ENCODE data around the gene PCCA. TPM values are rescaled to one million over a fixed set of nuclear protein-coding genes. Genes with fewer than 3 reads are reported as not detected.

PCCA gene
- total RNA-seq, 1 donor from 2014 or later = 229 TPM

DNA sequence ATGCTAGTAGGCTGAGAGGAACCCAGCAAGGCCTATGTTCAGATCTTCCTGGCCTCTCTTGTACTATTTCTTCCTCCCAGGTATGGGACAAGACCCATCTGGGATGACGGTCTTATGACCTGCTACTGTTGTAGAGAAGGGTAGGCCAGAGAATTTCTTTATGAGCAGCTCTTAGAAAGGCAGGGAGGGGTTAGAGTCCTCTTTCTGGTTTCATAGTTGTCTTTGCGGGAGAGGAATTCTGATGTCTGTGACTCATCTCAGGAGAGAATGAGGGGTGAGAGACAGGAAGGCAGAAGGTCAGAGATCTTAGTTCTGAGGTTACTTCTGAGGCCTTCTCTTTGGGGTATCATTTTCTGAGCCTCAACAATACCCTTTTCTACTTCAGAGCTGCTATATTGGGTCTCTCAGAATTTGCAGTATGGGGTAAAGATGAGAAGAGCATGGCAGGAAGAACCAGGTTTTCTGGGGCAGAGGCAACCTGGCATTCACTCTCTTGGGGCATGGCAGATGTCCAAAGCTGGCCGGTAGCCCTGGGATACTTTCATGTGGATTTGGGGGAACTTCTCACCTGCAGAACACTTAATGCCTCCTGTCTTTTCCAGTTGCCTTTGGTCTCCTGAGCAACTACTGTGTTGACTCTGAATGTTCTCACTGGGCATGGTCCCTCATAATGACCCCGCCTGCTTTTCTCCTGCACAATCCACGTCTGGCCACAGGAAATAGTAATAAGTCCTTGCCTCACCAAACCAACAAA lies 345.3 kb downstream of the PCCA start:
- peaks cover 0 to 3% (median 0%) of the 10 kb centered on the region in 3 donors for H3K36me3 ChIP-seq (ENCODE audit: control insufficient read depth in 3 of 3, insufficient read depth in 3 of 3, low read length in 3 of 3)
- no peaks in the 10 kb centered on the region for H3K9me3 ChIP-seq (ENCODE audit: control insufficient read depth in 3 of 3, low read length in 3 of 3)
- no peak overlapping the region for H3K9ac ChIP-seq (ENCODE audit: low read depth in 1 of 3, low read length in 3 of 3)
- H3K4me1 ChIP-seq (ENCODE audit: control insufficient read depth in 3 of 3, insufficient read depth in 3 of 3, low read length in 3 of 3) = no peaks in the 10 kb centered on the region
- H3K27me3 ChIP-seq (ENCODE audit: control insufficient read depth in 3 of 3, insufficient read depth in 3 of 3, low read length in 3 of 3) = no peaks in the 10 kb centered on the region
- H3K27ac ChIP-seq (ENCODE audit: low read depth, low read length) = no peak overlapping the region
- no peak overlapping the region for H3K4me3 ChIP-seq (ENCODE audit: low read length in 3 of 3)

DNA sequence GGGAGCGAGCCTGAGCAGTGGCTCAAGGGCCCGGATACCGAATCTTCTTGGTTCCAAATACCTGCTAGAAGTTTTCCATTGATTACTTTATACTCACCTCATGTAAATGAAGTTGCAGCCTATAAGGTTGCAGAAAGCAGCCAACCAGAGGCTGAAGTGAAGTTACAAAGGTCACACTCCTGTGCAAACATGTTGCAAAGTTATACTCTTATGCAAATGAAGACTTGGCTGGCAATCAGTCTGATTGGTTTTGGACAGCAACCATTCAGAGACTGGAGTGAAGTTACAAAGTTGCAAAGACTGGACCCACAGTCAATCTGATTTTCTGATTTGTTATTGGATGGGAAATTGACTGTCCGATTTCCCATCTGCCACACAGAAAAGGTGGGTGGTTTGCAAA lies 347.2 kb downstream of the PCCA start:
- Histone ChIP-seq H3K4me1 (ENCODE audit: control insufficient read depth in 3 of 3, insufficient read depth in 3 of 3, low read length in 3 of 3) (no peaks in the 10 kb centered on the region), H3K27me3 (ENCODE audit: control insufficient read depth in 3 of 3, insufficient read depth in 3 of 3, low read length in 3 of 3) (no peaks in the 10 kb centered on the region), H3K27ac (ENCODE audit: low read depth, low read length) (no peak overlapping the region), H3K36me3 (ENCODE audit: control insufficient read depth in 3 of 3, insufficient read depth in 3 of 3, low read length in 3 of 3) (peaks cover 0 to 3% (median 0%) of the 10 kb centered on the region in 3 donors), H3K4me3 (ENCODE audit: low read length in 3 of 3) (no peak overlapping the region), H3K9ac (ENCODE audit: low read depth in 1 of 3, low read length in 3 of 3) (no peak overlapping the region), H3K9me3 (ENCODE audit: control insufficient read depth in 3 of 3, low read length in 3 of 3) (no peaks in the 10 kb centered on the region)

DNA sequence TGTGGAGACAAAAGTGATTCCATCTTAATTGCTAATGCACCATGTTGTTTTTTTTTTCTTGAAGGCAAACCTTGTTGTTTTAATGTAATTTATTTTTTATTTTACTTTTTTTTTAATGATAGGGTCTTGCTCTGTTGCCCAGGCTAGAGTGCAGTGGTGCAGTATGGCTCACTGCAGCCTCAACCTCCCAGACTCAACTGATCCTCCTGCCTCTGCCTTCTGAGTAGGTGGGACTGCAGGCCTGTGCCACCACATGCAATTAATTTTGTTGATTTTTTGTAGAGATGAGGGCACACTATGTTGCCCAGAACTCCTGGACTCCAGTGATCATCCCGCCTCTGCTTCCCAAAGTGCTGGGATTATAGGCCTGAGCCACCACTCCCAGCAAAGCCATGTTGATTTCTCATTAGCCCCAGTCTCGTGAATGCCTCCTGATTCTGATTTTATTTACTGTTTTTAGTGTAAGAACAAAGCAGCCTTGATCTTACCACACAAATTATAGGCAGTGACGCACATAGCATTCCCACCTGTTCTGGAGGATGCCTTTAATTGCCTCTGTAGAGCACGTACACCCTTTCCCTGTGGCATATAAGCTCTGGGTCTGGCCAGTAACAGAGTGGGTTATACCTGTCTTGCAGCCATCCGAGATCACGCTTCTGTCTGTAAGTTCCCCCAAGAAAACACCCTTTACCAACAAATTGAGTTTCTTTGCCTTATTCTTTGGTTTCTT lies 349.3 kb downstream of the PCCA start:
- Histone ChIP-seq H3K9ac (ENCODE audit: low read depth in 1 of 3, low read length in 3 of 3) (no peak overlapping the region), H3K4me3 (ENCODE audit: low read length in 3 of 3) (no peak overlapping the region), H3K27ac (ENCODE audit: low read depth, low read length) (no peak overlapping the region), H3K4me1 (ENCODE audit: control insufficient read depth in 3 of 3, insufficient read depth in 3 of 3, low read length in 3 of 3) (no peaks in the 10 kb centered on the region), H3K9me3 (ENCODE audit: control insufficient read depth in 3 of 3, low read length in 3 of 3) (no peaks in the 10 kb centered on the region), H3K27me3 (ENCODE audit: control insufficient read depth in 3 of 3, insufficient read depth in 3 of 3, low read length in 3 of 3) (no peaks in the 10 kb centered on the region), H3K36me3 (ENCODE audit: control insufficient read depth in 3 of 3, insufficient read depth in 3 of 3, low read length in 3 of 3) (peaks cover 0 to 3% (median 0%) of the 10 kb centered on the region in 3 donors)

DNA sequence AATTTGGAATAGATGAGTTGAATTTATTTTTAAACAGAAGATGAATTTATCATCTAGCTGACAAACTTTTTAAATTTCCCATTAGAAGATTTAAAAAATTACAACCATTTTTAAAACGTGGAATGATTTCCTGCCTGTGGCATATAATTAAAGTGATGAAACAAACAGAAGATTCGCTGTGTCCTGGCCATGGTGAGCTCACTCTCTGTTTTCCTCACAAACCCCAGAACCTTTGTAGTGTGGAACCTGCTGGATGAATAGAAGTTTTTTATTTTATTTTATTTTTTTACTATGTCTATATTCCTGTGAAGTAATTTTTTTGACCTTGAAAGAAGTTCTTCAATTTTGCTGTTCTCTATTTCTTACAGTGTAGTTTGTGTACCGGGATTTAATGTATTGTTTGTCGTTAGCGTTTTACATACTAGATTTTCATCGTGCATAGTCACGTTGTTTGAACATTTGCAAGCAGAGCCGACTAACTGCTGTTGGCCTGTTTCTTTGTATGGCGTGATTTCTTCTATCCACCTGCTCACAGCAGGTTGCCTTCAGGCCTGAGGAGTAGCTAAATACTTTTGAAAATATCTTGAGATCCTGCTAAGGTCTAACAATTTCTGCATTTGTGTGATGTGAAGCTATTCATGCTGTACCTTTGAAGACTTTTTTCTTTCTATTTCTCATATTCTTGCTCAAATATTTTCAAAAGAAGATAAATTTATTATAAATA lies 350.5 kb downstream of the PCCA start:
- H3K36me3 ChIP-seq (ENCODE audit: control insufficient read depth in 3 of 3, insufficient read depth in 3 of 3, low read length in 3 of 3) = peaks cover 0 to 3% (median 0%) of the 10 kb centered on the region in 3 donors
- H3K27me3 ChIP-seq (ENCODE audit: control insufficient read depth in 3 of 3, insufficient read depth in 3 of 3, low read length in 3 of 3) = no peaks in the 10 kb centered on the region
- no peaks in the 10 kb centered on the region for H3K9me3 ChIP-seq (ENCODE audit: control insufficient read depth in 3 of 3, low read length in 3 of 3)
- no peaks in the 10 kb centered on the region for H3K4me1 ChIP-seq (ENCODE audit: control insufficient read depth in 3 of 3, insufficient read depth in 3 of 3, low read length in 3 of 3)
- no peak overlapping the region for H3K27ac ChIP-seq (ENCODE audit: low read depth, low read length)
- H3K4me3 ChIP-seq (ENCODE audit: low read length in 3 of 3) = no peak overlapping the region
- H3K9ac ChIP-seq (ENCODE audit: low read depth in 1 of 3, low read length in 3 of 3) = no peak overlapping the region

DNA sequence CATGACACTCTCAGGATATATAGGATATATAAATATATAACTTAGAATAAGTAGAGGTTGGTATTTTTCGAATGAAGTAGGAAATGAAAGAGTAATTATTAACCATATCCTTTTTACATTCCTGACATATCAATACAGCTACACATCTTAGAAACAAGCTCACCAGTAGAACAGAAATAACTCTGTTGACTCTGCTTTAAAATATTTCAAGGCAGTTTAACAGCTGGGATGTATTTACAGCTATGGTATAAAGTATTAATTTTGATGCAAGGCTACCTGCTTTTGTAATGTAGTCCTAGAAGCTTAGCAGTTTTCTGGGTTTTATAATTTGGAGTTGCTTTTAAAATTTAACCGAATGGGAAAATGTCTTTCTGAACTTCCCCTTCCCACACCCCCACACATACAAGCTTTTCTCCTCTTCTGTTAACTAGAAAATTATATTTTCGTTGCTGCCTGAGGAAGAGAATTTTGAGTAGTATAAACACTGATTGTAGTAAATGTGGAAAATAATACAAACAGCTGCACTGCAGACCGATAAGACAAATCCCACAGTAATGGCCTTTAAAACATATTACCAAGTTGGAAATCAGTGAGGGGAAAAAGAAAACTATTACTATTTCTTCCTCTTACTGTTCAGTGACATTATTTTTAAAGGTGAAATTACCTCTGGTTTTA lies 352.0 kb downstream of the PCCA start:
- Histone ChIP-seq H3K27me3 (ENCODE audit: control insufficient read depth in 3 of 3, insufficient read depth in 3 of 3, low read length in 3 of 3) (no peaks in the 10 kb centered on the region), H3K9me3 (ENCODE audit: control insufficient read depth in 3 of 3, low read length in 3 of 3) (no peaks in the 10 kb centered on the region), H3K4me1 (ENCODE audit: control insufficient read depth in 3 of 3, insufficient read depth in 3 of 3, low read length in 3 of 3) (no peaks in the 10 kb centered on the region), H3K36me3 (ENCODE audit: control insufficient read depth in 3 of 3, insufficient read depth in 3 of 3, low read length in 3 of 3) (peaks cover 0 to 3% (median 0%) of the 10 kb centered on the region in 3 donors), H3K27ac (ENCODE audit: low read depth, low read length) (no peak overlapping the region), H3K4me3 (ENCODE audit: low read length in 3 of 3) (no peak overlapping the region), H3K9ac (ENCODE audit: low read depth in 1 of 3, low read length in 3 of 3) (no peak overlapping the region)

DNA sequence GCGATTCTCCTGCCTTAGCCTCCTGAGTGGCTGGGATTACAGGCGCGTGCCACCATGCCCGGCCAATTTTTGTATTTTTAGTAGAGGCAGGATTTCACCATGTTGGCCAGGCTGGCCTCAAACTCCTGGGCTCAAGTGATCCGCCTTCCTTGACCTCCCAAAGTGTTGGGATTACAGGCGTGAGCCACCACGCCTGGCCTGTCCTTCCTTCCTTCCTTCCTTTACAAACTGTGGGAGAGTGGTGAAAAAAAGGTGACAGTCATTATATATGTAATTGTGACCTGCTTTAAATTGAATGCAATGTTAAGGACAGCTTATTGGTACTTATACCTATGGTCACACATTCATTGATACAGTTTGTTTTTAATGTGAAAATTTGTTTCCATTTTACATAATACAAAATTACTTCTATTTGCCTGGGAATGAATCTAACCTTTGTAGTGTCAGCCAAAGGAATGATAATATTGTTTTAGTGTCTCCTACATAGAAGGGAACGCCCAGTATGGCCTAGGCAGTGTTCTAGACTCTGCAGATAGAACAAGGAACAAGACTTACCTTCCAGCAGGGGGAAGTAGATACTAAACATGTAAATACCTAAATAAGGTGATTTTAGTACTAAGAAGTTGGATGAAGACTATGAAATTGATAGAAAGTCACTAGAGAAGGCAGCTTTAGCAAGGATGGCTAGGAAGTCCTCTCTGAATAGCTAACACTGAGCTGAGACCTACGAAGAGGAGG lies 353.4 kb downstream of the PCCA start:
- H3K4me1 ChIP-seq (ENCODE audit: control insufficient read depth in 3 of 3, insufficient read depth in 3 of 3, low read length in 3 of 3) = no peaks in the 10 kb centered on the region

DNA sequence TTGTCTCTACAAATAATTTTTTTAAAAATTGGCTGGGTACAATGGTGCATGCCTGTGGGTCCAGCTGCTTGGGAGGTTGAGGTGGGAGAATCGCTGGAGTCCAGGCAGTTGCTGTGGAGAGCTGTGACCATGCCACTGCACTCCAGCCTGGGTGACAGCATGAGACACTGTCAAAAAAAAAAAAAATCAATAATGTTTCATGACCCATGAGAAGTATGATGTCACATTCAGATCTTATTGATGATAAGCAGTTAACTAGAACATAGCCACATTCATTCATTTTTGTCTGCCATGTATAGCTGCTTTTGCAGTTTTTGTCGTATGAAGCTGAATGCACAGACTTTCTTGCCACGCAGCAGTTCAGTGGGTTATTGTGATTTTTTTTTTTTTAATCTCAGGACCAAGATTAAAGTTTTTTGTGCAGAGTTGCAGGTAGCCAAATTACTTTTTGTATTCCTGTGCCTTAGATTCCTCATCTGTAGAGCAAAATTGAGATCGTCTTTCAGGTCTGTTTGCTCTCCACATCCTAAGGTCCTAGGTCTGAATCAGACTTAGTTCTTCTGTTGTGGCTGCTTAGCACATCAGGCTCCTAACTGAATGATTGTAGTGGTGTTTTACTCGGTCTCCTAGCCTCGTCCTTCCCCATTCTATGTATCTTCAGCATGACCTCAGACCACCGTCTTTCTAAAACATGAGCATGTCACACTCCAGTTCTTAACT lies 354.5 kb downstream of the PCCA start:
- peaks cover 0 to under 1% (median 0%) of the 10 kb centered on the region in 3 donors for H3K36me3 ChIP-seq (ENCODE audit: control insufficient read depth in 3 of 3, insufficient read depth in 3 of 3, low read length in 3 of 3)
- H3K4me1 ChIP-seq (ENCODE audit: control insufficient read depth in 3 of 3, insufficient read depth in 3 of 3, low read length in 3 of 3) = no peaks in the 10 kb centered on the region
- H3K9me3 ChIP-seq (ENCODE audit: control insufficient read depth in 3 of 3, low read length in 3 of 3) = no peaks in the 10 kb centered on the region
- no peak overlapping the region for H3K9ac ChIP-seq (ENCODE audit: low read depth in 1 of 3, low read length in 3 of 3)
- H3K4me3 ChIP-seq (ENCODE audit: low read length in 3 of 3) = no peak overlapping the region
- H3K27me3 ChIP-seq (ENCODE audit: control insufficient read depth in 3 of 3, insufficient read depth in 3 of 3, low read length in 3 of 3) = no peaks in the 10 kb centered on the region
- H3K27ac ChIP-seq (ENCODE audit: low read depth, low read length) = no peak overlapping the region

More for the DNA sequence above, 353.4 kb downstream of the PCCA start:
- Histone ChIP-seq H3K4me3 (ENCODE audit: low read length in 3 of 3) (no peak overlapping the region), H3K36me3 (ENCODE audit: control insufficient read depth in 3 of 3, insufficient read depth in 3 of 3, low read length in 3 of 3) (peaks cover 0 to 3% (median 0%) of the 10 kb centered on the region in 3 donors), H3K27ac (ENCODE audit: low read depth, low read length) (no peak overlapping the region), H3K9me3 (ENCODE audit: control insufficient read depth in 3 of 3, low read length in 3 of 3) (no peaks in the 10 kb centered on the region), H3K9ac (ENCODE audit: low read depth in 1 of 3, low read length in 3 of 3) (no peak overlapping the region), H3K27me3 (ENCODE audit: control insufficient read depth in 3 of 3, insufficient read depth in 3 of 3, low read length in 3 of 3) (no peaks in the 10 kb centered on the region)

DNA sequence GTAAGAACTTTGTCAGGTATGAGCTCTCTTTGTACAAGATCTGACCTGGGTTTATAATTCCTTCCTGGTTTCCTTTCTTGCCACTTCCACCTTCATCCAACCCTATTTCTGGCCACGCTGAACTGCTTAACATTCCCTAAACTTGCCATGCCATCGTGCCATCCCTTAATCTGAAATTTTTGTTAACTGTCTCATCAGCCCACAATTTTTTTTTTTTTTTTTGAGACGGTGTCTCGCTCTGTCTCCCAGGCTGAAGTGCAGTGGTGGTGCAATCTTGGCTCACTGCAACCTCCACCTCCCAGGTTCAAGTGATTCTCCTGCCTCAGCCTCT lies 355.1 kb downstream of the PCCA start:
- no peaks in the 10 kb centered on the region for H3K9me3 ChIP-seq (ENCODE audit: control insufficient read depth in 3 of 3, low read length in 3 of 3)
- H3K4me1 ChIP-seq (ENCODE audit: control insufficient read depth in 3 of 3, insufficient read depth in 3 of 3, low read length in 3 of 3) = no peaks in the 10 kb centered on the region
- no peak overlapping the region for H3K27ac ChIP-seq (ENCODE audit: low read depth, low read length)
- H3K36me3 ChIP-seq (ENCODE audit: control insufficient read depth in 3 of 3, insufficient read depth in 3 of 3, low read length in 3 of 3) = no peaks in the 10 kb centered on the region
- H3K4me3 ChIP-seq (ENCODE audit: low read length in 3 of 3) = no peak overlapping the region
- no peaks in the 10 kb centered on the region for H3K27me3 ChIP-seq (ENCODE audit: control insufficient read depth in 3 of 3, insufficient read depth in 3 of 3, low read length in 3 of 3)
- no peak overlapping the region for H3K9ac ChIP-seq (ENCODE audit: low read depth in 1 of 3, low read length in 3 of 3)

DNA sequence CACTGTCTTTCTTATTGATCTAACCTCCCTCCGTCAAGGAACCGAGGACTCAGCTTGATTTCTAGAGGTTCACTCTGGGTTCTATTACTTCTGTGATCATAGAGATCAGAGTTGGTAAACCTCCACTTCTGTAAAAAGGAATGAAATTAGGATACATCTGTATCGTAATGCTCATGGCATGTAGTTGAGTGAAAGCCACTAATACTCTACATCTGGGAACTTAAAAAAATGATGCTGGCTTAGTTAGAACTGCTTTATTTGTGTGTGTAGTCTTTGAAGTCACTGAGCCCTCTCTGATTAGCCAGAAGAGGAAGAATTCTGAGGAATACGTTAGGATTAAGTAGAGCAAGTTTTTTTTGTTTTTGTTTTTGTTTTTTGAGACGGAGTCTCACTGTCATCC lies 358.9 kb downstream of the PCCA start:
- Histone ChIP-seq H3K4me3 (ENCODE audit: low read length in 3 of 3) (no peak overlapping the region), H3K27ac (ENCODE audit: low read depth, low read length) (no peak overlapping the region), H3K9ac (ENCODE audit: low read depth in 1 of 3, low read length in 3 of 3) (no peak overlapping the region), H3K4me1 (ENCODE audit: control insufficient read depth in 3 of 3, insufficient read depth in 3 of 3, low read length in 3 of 3) (no peaks in the 10 kb centered on the region), H3K36me3 (ENCODE audit: control insufficient read depth in 3 of 3, insufficient read depth in 3 of 3, low read length in 3 of 3) (peaks cover 0 to 3% (median 0%) of the 10 kb centered on the region in 3 donors), H3K9me3 (ENCODE audit: control insufficient read depth in 3 of 3, low read length in 3 of 3) (no peaks in the 10 kb centered on the region), H3K27me3 (ENCODE audit: control insufficient read depth in 3 of 3, insufficient read depth in 3 of 3, low read length in 3 of 3) (no peaks in the 10 kb centered on the region)
